HepG2 (cell line): ENCODE measurements around the gene SPTAN1. TPM values are rescaled to one million over a fixed set of nuclear protein-coding genes. Genes with fewer than 3 reads are reported as not detected.

Experiments used
- ATAC-seq: fragments of 200-7000 bp; cut with Tn5 transposase; 3 replicates; pipeline ENCODE4 v1.9.1; 2020; ENCODE audit warnings: mild to moderate bottlenecking, moderate library complexity
- BruUV-seq: library from RNA; stranded (reverse); fragments of 400-500 nt; replicated peaks from 2 replicates; lab custom pipeline; 2021; lab: Mats Ljungman, UMichigan
- CTCF ChIA-PET: fragments of 300-600 bp; formaldehyde crosslinking; extraction: SDS; loops from one replicate; lab custom pipeline; 2021; ENCODE audit warnings: low total read pairs, inconsistent platforms, low intra/inter-chr PET ratio; lab: Yijun Ruan, JAX
- POLR2A ChIA-PET: fragments of 350-600 bp; sonication (Branson Sonifier 250); formaldehyde crosslinking; loops from one replicate; lab custom pipeline; 2020; ENCODE audit warnings: antibody characterized with exemption, inconsistent platforms; lab: Yijun Ruan, JAX
- DNase-seq: peaks from one replicate; pipeline ENCODE4 v3.0.0-alpha.2; 2015; ENCODE audit warnings: low spot score
- FAIRE-seq: peaks from 3 replicates; lab custom pipeline; 2011; peaks lifted over from hg19 to GRCh38; lab: Jason Lieb, UNC
- H2AFZ ChIP-seq: one replicate; pipeline ENCODE4 v1.6.1; 2011; ENCODE audit warnings: low read length, inconsistent platforms
- H3K27ac ChIP-seq: fragments of 300-600 bp; 3 replicates; pipeline ENCODE4 v1.8.0; 2011; ENCODE audit warnings: mixed run types, mild to moderate bottlenecking, mixed read lengths, low read length, inconsistent platforms; ENCODE audit not compliant: insufficient read depth; ENCODE audit errors: extremely low read length
- H3K27me3 ChIP-seq, 2 experiments: fragments of 200-600 bp in 1 of 2; 2 replicates in 1 of 2; 3 replicates in 1 of 2; pipeline versions ENCODE4 v1.6.0 to v1.8.0; 2011; ENCODE audit warnings: low read length in 2 of 2, mild to moderate bottlenecking in 2 of 2, moderate library complexity in 2 of 2, inconsistent platforms in 1 of 2; ENCODE audit not compliant: insufficient read depth in 2 of 2, control insufficient read depth in 1 of 2
- H3K36me3 ChIP-seq, 2 experiments: fragments of 200-600 bp in 1 of 2; replicated peaks in 1 of 2; 2 replicates in 1 of 2; 3 replicates in 1 of 2; pipeline versions ENCODE4 v1.5.1 to v1.8.0; 2011; ENCODE audit warnings: low read length in 2 of 2, inconsistent platforms in 1 of 2; ENCODE audit not compliant: insufficient read depth in 2 of 2, control insufficient read depth in 1 of 2
- H3K4me1 ChIP-seq: 2 replicates; pipeline ENCODE4 v1.5.1; 2012; ENCODE audit warnings: low read length, inconsistent platforms; ENCODE audit not compliant: insufficient read depth
- H3K4me2 ChIP-seq: 2 replicates; pipeline ENCODE4 v1.6.0; 2011; ENCODE audit warnings: low read depth, low read length, inconsistent platforms
- H3K4me3 ChIP-seq, 3 experiments: fragments of 200-600 bp in 1 of 3; sonication (generic), shearing (Covaris generic) in 1 of 3; replicated peaks in 1 of 3; 2 replicates each; pipeline ENCODE4 v1.5.1; 2011 to 2016; ENCODE audit warnings: low read length in 3 of 3, inconsistent platforms in 2 of 3, low read depth in 2 of 3, mild to moderate bottlenecking in 2 of 3, control low read depth in 1 of 3, mixed read lengths in 1 of 3; ENCODE audit not compliant: insufficient read depth in 1 of 3
- H3K79me2 ChIP-seq: one replicate; pipeline ENCODE4 v1.6.1; 2011; ENCODE audit warnings: low read length, inconsistent platforms; ENCODE audit not compliant: insufficient read depth
- H3K9ac ChIP-seq: 2 replicates; pipeline ENCODE4 v1.6.0; 2011; ENCODE audit warnings: mild to moderate bottlenecking, low read depth, low read length, inconsistent platforms; ENCODE audit not compliant: insufficient read depth
- H3K9me3 ChIP-seq: 2 replicates; pipeline ENCODE4 v1.5.1; 2012; ENCODE audit warnings: mild to moderate bottlenecking, low read length
- H4K20me1 ChIP-seq: 2 replicates; pipeline ENCODE4 v1.6.0; 2011; ENCODE audit warnings: inconsistent platforms, mild to moderate bottlenecking, low read length, moderate library complexity; ENCODE audit not compliant: insufficient read depth
- GFI1 ChIP-seq: sonication (generic); formaldehyde crosslinking; IDR thresholded peaks from 2 replicates; pipeline ENCODE4 v1.5.0; 2020; ENCODE audit warnings: missing genetic modification reagents, mild to moderate bottlenecking, borderline replicate concordance
- KMT2A ChIP-seq: sonication (generic); formaldehyde crosslinking; IDR thresholded peaks from 2 replicates; pipeline ENCODE4 v1.4.0; 2020; ENCODE audit warnings: missing genetic modification reagents
- PRPF4 ChIP-seq: fragments of 200-400 bp; formaldehyde crosslinking; IDR thresholded peaks from 2 replicates; pipeline ENCODE4 v1.6.1; 2016; ENCODE audit warnings: low read length, low read depth; ENCODE audit not compliant: poor library complexity, severe bottlenecking
- RERE ChIP-seq: IDR thresholded peaks from 2 replicates; pipeline ENCODE4 v1.6.1; 2016; ENCODE audit warnings: low read depth, missing genetic modification reagents, missing compliant biosample characterization
- TBX2 ChIP-seq: sonication (generic); formaldehyde crosslinking; IDR thresholded peaks from 2 replicates; pipeline ENCODE4 v1.5.0; 2020; ENCODE audit warnings: missing genetic modification reagents, mild to moderate bottlenecking, borderline replicate concordance
- TCF7 ChIP-seq: sonication (generic); IDR thresholded peaks from 2 replicates; pipeline ENCODE4 v1.6.1; 2016; ENCODE audit warnings: antibody characterized with exemption, low read depth
- ZBTB1 ChIP-seq: sonication (generic); formaldehyde crosslinking; IDR thresholded peaks from 2 replicates; pipeline ENCODE4 v1.4.0; 2020; ENCODE audit warnings: missing genetic modification reagents, borderline replicate concordance
- ZNF687 ChIP-seq: sonication (generic); formaldehyde crosslinking; IDR thresholded peaks from 2 replicates; pipeline ENCODE4 v1.5.1; 2020; ENCODE audit warnings: mild to moderate bottlenecking, missing genetic modification reagents, moderate library complexity
- ZXDC ChIP-seq: sonication (generic); formaldehyde crosslinking; IDR thresholded peaks from 2 replicates; pipeline ENCODE4 v1.5.0; 2020; ENCODE audit warnings: mild to moderate bottlenecking, missing genetic modification reagents
- WGBS: methylation state at CpG from one replicate; pipeline ENCODE4 v1.1.6; 2017; ENCODE audit warnings: low lambda C conversion rate; 5-methylcytosine and 5-hydroxymethylcytosine counted together
- in situ Hi-C: cut with HindIII; loops from 2 replicates; pipeline ENCODE4 v1.10.0; 2017; ENCODE audit warnings: low pct_unique_long_range_greater_than_20kb; ENCODE audit not compliant: extremely low pct_ligation_motif_present
- intact Hi-C: fragments of 100-400 bp; cut with micrococcal nuclease; formaldehyde crosslinking; loops from one replicate; pipeline ENCODE4 v1.10.0; 2022; ENCODE audit not compliant: unreplicated experiment
- polyA plus RNA-seq, 8 experiments: library from polyadenylated mRNA; depleted of rRNA in 3 of 8; stranded (reverse) in 7 of 8; unstranded in 1 of 8; fragments of >200 nt; fragmentation: Illumina TruSeq in 4 of 8; extraction: Trizol in 4 of 8; gene quantifications; 2 replicates each; pipeline versions ENCODE4 v1.2.1 to v1.2.3, GENCODE V29; 2011 to 2016; ENCODE audit warnings: low read depth in 4 of 8, missing spikeins in 1 of 8, mixed read lengths in 1 of 8; ENCODE audit not compliant: insufficient read depth in 1 of 8
- total RNA-seq, 5 experiments: library from RNA; depleted of rRNA; stranded (reverse); fragments of >200 nt; fragmentation: Illumina TruSeq; extraction: Trizol; gene quantifications; 2 replicates each; pipeline ENCODE4 v1.2.3, GENCODE V29; 2016; ENCODE audit warnings: low read depth in 1 of 5

SPTAN1 gene
- total and polyA plus RNA-seq, 2 of the 13 experiments (the other 11 are each of a cell fraction or from before 2014, with no cell fraction given): 106 to 111 TPM

DNA sequence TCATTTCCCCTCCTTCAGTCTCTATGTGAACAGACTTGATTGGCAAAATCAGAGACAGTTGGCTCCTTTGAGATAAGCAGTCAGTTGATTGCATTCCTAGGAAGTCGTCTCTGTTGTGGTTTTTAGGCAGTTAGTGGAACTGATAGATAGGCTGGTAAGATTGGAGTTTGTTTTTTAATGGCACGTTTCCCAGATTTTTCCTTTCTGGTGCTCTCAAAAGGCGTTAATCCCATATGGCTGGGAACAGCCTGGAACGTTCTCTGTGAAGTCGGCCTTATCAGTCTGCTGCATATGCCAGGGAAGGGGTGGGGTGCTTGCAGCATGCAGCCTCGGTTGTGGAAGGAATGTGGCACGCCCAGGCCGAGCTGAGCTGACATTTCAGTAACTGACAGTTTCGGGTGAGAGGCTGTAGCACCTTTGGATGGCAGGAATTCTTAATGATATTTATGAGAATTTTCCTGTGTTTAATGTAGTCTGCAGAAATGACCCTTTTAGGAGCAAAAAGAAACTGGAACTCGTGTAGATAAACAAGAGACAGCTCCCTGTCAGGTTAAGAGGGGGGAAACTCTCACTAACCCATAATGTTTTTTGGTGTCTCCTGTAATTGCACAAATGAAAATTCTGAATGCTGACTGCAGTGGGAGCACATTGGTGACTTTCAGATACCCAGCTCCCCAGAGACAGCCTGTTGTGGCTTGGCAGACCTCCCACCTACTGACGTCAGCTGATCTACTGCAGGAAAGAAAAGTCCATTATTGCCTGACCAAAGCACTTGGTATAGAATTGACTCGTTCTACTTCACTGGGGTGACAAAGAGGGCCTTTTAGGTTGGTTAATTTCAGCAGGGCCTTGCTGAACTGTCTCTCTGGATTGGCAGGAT is 6.3 kb downstream of the SPTAN1 start:
- Histone ChIP-seq H3K4me1 (peaks cover 60% of the 10 kb centered on the region), H3K36me3 (no peaks in the 10 kb centered on the region), H3K27me3 (no peaks in the 10 kb centered on the region), H3K4me3 (no peak overlapping the region; a peak in 1 of 6 replicates), H3K79me2 (peaks cover 48% of the 10 kb centered on the region), H3K27ac (no peak overlapping the region), H3K9me3 (no peaks in the 10 kb centered on the region), H3K4me2 (peak overlapping the region; percentile 46), H3K9ac (no peak overlapping the region), H4K20me1 (peaks cover 24% of the 10 kb centered on the region), H2AFZ (no peak overlapping the region)
- BruUV-seq: no TSS peak
- FAIRE-seq (peak; percentile 32), ATAC-seq (peak; percentile 74), DNase-seq (peak; percentile 53)
- in situ Hi-C loops: no loop called here
- ChIA-PET POLR2A (no interaction called here), CTCF (no interaction called here)
- intact Hi-C loops: loop anchor here (5.0 kb wide), 1 partner anchor 121 kb away; no protein-coding TSS in a partner anchor
- 15% methylated on average over 11 of the region's 12 CpGs for WGBS
- TF ChIP-seq RERE (CRISPR knock-in tag): no peak
- no peak for TF ChIP-seq ZBTB1 (CRISPR knock-in tag)
- TF ChIP-seq TCF7: peak; percentile 51
- 0 out of 2 replicates have a peak, but pooled peaks have one; percentile 29 for TF ChIP-seq KMT2A (CRISPR knock-in tag)
- TF ChIP-seq ZNF687 (CRISPR knock-in tag): peak; percentile 30; the same call in 1 of the 2 replicates
- peak; percentile 37 for TF ChIP-seq TBX2 (CRISPR knock-in tag)
- no peak for TF ChIP-seq ZXDC (CRISPR knock-in tag)
- peak; percentile 49; the same call in 1 of the 2 replicates for TF ChIP-seq GFI1
- TF ChIP-seq PRPF4: no peak
